Activated CD4-positive, alpha-beta T cell treated with anti-CD3 and anti-CD28 coated beads for 36 hours (primary cell): ENCODE results near the gene EOGT. TPM values are rescaled to one million over a fixed set of nuclear protein-coding genes. Genes with fewer than 3 reads are reported as not detected.

Source experiments
- ATAC-seq: fragments of 200-7000 bp; cut with Tn5 transposase; one replicate; pipeline ENCODE4 v1.10.0; 2021; ENCODE audit warnings: mild to moderate bottlenecking, moderate library complexity
- CTCF ChIA-PET: fragments of 350-600 bp; sonication (Branson Sonifier 250); formaldehyde crosslinking; loops from one replicate; lab custom pipeline; 2021; ENCODE audit warnings: antibody characterized with exemption; lab: Charles Lee
- POLR2A ChIA-PET: fragments of 350-600 bp; sonication (Branson Sonifier 250); formaldehyde crosslinking; loops from one replicate; lab custom pipeline; 2021; ENCODE audit warnings: antibody characterized with exemption, inconsistent platforms; lab: Charles Lee
- DNase-seq: peaks from one replicate; pipeline ENCODE4 v3.0.0-alpha.2; 2020
- H3K27ac Mint-ChIP-seq: one replicate; pipeline ENCODE4 v1.8.0; 2021; ENCODE audit warnings: mixed read lengths
- H3K27me3 Mint-ChIP-seq: one replicate; pipeline ENCODE4 v1.8.0; 2021; ENCODE audit warnings: mixed read lengths
- H3K36me3 Mint-ChIP-seq: one replicate; pipeline ENCODE4 v1.8.0; 2021; ENCODE audit warnings: low read depth, mixed read lengths
- H3K4me1 Mint-ChIP-seq: one replicate; pipeline ENCODE4 v1.8.0; 2021; ENCODE audit warnings: mixed read lengths
- H3K4me3 Mint-ChIP-seq: one replicate; pipeline ENCODE4 v1.8.0; 2021; ENCODE audit warnings: mild to moderate bottlenecking, moderate library complexity, mixed read lengths
- H3K9me3 Mint-ChIP-seq: one replicate; pipeline ENCODE4 v1.8.0; 2021; ENCODE audit warnings: low read depth, mixed read lengths
- intact Hi-C, 2 experiments: fragments of 100-400 bp; cut with DNase I in 1 of 2; cut with micrococcal nuclease in 1 of 2; formaldehyde crosslinking; loops; one replicate each; pipeline versions ENCODE4 v1.14.2 to v1.15.1; 2022 to 2024; cut with DNase I, micrococcal nuclease
- total RNA-seq, 2 experiments: library from RNA; stranded (reverse); gene quantifications; one replicate each; pipeline ENCODE4 v1.2.3, GENCODE V29; 2021

EOGT gene
- total RNA-seq, 2 experiments from 2014 or later = 6.0 to 8.4 TPM

DNA sequence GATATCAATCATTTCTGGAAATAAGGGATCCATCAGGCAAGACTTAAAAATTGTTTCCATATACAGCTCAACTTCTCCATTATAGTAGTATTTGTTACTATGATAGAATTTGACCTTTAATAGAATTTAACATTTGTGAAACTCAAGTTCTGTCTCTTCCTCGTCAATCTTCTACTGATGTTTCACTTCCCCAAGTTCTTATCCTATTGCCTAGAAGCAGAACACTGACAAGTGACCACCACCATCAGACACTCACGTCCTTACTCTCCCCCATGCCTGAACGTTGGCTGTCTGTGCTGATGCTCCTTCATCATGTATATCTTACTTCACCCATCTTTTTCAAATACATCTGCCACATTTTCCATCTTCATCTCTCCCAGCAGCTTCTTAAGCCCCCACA, 54.6 kb downstream of the EOGT start:
- no peaks in the 10 kb centered on the region for H3K9me3 Mint-ChIP-seq
- no peak overlapping the region for H3K4me3 Mint-ChIP-seq
- no peak for ATAC-seq
- no peak overlapping the region for H3K27ac Mint-ChIP-seq
- H3K4me1 Mint-ChIP-seq = no peaks in the 10 kb centered on the region
- intact Hi-C loops = no loop called here
- ChIA-PET POLR2A (no interaction called here), CTCF (no interaction called here)
- DNase-seq = no peak
- H3K27me3 Mint-ChIP-seq = peaks cover 29% of the 10 kb centered on the region
- H3K36me3 Mint-ChIP-seq = no peaks in the 10 kb centered on the region

DNA sequence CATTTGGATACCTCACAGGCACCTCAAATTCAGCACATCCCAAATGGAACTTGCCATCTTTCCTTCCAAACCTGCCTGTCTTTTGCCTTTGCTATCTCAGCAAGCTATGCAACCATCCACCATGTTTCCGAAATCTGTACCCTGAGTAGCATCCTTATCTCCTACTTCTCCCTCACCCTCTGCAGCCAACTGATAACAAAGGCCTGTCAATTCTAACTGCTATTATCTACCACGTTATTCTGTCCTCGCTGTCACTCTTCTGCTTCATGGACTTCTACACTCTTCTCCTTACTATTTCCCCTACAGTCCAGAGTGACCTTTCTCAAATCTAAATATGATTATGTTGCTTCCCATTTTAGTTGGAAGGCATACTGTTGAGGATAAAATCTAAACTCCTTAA, 55.6 kb downstream of the EOGT start:
- CTCF ChIA-PET = interaction anchor here (0.7 kb wide), 1 partner anchor 9 kb away, joined by 3 read pairs; no protein-coding TSS in a partner anchor
- no peak overlapping the region for H3K4me3 Mint-ChIP-seq
- DNase-seq (no peak), ATAC-seq (no peak)
- no peak overlapping the region for H3K27ac Mint-ChIP-seq
- no peaks in the 10 kb centered on the region for H3K9me3 Mint-ChIP-seq
- peaks cover 28% of the 10 kb centered on the region for H3K27me3 Mint-ChIP-seq
- no peaks in the 10 kb centered on the region for H3K36me3 Mint-ChIP-seq
- POLR2A ChIA-PET = no interaction called here
- intact Hi-C loops = no loop called here
- no peaks in the 10 kb centered on the region for H3K4me1 Mint-ChIP-seq

DNA sequence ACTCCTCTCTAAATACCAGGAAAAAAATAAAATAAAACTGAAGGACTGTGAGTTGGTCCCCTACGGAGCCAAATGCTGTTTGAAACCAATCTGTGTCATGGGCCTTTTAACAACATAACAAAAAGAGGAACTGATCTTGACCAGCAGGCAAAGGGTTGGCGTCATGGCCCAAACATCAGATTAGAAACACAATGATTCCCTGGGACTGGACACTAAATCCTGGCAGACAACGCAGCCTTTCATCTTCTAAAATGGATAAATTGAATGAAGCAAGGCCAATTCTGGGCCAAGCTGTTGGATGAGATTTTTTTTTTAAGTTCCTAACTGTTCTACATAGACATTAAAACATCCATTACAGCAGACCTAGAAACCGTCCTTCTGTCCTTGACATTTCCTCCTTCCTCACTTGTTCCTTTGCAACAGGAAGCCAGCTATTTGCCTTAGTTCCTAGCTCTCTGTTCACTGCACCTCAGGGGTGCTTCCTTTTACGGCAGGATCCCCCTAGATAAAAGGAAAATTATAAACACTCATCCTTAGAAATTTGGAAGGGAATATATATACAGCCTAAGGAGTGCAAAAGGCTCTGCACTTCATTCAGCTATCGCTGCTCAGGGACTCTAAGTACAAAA, 59.6 kb downstream of the EOGT start:
- Mint-ChIP-seq H3K36me3 (no peaks in the 10 kb centered on the region), H3K27ac (no peak overlapping the region), H3K4me1 (no peaks in the 10 kb centered on the region), H3K27me3 (peaks cover 18% of the 10 kb centered on the region), H3K4me3 (no peak overlapping the region), H3K9me3 (no peaks in the 10 kb centered on the region)
- ATAC-seq = no peak
- CTCF ChIA-PET = no interaction called here
- intact Hi-C loops = no loop called here
- no peak for DNase-seq
- POLR2A ChIA-PET = no interaction called here

DNA sequence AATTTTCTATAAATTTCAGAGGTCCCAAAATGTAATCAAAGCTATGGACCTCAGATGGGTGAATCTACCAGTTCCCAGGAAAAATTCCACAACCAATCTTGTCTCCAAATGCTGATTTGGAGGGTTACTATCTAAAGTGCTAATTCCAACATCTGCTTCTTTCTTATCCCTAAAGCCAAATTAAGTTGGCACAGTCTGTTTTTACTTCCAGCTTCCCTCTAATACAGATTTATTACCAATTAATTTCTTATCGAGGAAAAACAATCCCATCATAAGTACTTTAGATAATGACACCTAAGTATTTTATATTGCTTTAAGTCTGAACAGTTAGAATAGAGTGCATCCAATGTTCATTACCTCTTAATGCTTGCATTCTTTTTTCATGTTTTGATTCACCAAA, 68.3 kb downstream of the EOGT start:
- Mint-ChIP-seq H3K9me3 (no peaks in the 10 kb centered on the region), H3K36me3 (no peaks in the 10 kb centered on the region), H3K27ac (no peak overlapping the region), H3K4me3 (no peak overlapping the region), H3K27me3 (peaks cover 12% of the 10 kb centered on the region), H3K4me1 (no peaks in the 10 kb centered on the region)
- POLR2A ChIA-PET = no interaction called here
- CTCF ChIA-PET = no interaction called here
- intact Hi-C loops = no loop called here
- no peak for DNase-seq
- no peak for ATAC-seq

DNA sequence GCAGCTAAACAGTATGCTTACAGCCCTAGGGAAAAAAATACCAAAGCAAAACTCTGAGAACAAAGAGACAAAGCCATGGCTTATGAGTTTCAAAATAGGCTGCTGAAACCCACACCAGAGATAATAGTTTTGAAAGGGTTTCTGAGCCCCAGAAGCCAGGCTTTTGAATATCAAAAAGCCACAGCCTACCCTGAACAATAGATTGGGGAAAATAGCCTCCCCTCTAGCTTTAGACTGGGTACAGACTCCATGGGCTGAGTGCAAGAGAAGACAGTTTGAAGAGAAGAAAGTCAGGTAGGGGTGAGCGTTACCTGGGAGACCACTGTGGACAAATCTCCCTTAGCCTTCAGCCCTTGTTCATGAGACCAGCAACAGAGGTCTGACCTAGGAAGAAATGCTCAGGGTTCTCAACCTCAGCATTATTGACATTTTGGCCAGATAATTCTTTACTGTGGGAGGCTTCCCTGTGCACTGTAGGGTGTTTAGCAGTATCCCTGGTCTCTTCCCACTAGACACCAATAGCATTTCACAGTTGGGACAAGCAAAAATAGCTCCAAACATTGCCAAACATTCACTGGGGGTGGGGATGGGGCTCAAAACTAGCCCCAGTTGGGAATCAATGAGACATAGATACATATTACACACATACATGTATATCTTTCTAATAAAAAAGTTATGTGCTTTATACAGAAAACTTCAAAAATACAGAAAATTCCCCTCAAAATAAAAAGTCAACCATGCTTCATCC, 69.6 kb downstream of the EOGT start:
- DNase-seq (no peak), ATAC-seq (no peak)
- Mint-ChIP-seq H3K27me3 (peaks cover 15% of the 10 kb centered on the region), H3K4me1 (no peaks in the 10 kb centered on the region), H3K9me3 (no peaks in the 10 kb centered on the region), H3K36me3 (no peaks in the 10 kb centered on the region), H3K4me3 (no peak overlapping the region), H3K27ac (no peak overlapping the region)
- intact Hi-C loops = no loop called here
- POLR2A ChIA-PET = no interaction called here
- CTCF ChIA-PET = interaction anchor here (1.2 kb wide), 1 partner anchor 28 kb away, joined by 3 read pairs; no protein-coding TSS in a partner anchor

DNA sequence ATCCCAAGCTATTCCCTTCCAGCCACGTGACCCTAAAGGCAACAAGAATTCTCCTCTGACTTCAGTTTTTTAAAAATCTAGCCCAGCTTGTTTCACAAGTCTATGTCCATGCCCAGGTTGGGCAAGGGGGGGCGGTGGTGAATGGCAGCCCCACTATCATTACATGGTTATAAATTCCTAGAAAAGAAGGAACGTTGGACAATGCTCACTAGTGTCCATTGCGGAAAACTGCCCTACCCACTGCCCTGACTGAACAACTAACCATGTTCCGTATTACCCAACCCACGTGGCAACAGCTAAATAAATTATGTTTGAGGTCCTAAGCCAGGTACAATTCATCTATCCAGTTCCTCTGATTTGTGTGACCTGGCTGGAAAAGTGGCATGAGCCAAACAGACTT, 72.4 kb downstream of the EOGT start:
- Mint-ChIP-seq H3K36me3 (no peaks in the 10 kb centered on the region), H3K9me3 (no peaks in the 10 kb centered on the region), H3K4me3 (no peak overlapping the region), H3K4me1 (no peaks in the 10 kb centered on the region), H3K27ac (no peak overlapping the region), H3K27me3 (peaks cover 22% of the 10 kb centered on the region)
- CTCF ChIA-PET = interaction anchor here (0.7 to 1.2 kb wide), 2 partner anchors 11 to 24 kb away, joined by 3 read pairs; no protein-coding TSS in a partner anchor
- POLR2A ChIA-PET = no interaction called here
- intact Hi-C loops = no loop called here
- ATAC-seq (no peak), DNase-seq (no peak)

DNA sequence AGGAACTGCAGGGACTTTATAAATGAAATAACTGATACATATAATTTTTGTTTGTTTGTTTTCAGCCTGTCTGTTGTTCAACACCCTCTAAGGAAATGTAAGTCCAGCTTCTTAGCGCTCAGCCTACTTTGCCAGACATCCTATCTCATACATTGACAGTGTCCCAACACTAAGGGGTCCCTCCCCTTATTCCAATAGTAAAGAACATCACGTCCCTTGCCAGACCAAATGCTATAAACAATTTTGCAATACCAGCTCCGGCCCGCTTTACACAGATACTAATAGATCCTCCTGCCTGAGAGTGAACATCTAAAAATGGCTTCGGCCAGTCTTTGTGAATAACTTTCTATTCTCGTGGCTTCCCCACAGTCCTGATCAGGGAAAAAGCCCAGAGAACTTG, 76.6 kb downstream of the EOGT start:
- H3K4me3 Mint-ChIP-seq = no peak overlapping the region
- H3K27me3 Mint-ChIP-seq = peaks cover 48% of the 10 kb centered on the region
- no peak overlapping the region for H3K27ac Mint-ChIP-seq
- ChIA-PET CTCF (no interaction called here), POLR2A (no interaction called here)
- H3K4me1 Mint-ChIP-seq = peaks cover 4% of the 10 kb centered on the region
- ATAC-seq (no peak), DNase-seq (no peak)
- H3K9me3 Mint-ChIP-seq = no peaks in the 10 kb centered on the region
- intact Hi-C loops = no loop called here
- H3K36me3 Mint-ChIP-seq = no peaks in the 10 kb centered on the region

DNA sequence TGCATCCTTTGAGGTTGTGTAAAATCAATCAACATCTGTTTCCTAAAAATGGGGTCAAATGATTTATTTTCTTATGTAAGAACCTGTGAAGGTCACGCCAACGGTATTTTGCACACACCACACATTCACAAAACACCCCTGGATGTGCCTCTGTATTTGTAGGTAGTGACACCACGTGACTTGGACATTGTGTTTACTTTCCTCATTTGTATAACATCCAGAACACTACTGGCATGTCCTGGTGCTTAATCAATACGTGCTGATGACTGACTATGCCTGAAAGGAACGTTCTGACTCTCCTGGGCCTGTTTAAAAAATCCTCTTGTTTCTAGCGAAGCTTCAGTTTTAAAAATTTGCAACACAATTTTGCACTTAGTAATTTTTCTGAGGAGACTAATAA, 77.7 kb downstream of the EOGT start:
- Mint-ChIP-seq H3K9me3 (no peaks in the 10 kb centered on the region), H3K27ac (no peak overlapping the region), H3K27me3 (peaks cover 57% of the 10 kb centered on the region), H3K4me1 (peaks cover 12% of the 10 kb centered on the region), H3K4me3 (no peak overlapping the region), H3K36me3 (no peaks in the 10 kb centered on the region)
- DNase-seq (no peak), ATAC-seq (no peak)
- POLR2A ChIA-PET = no interaction called here
- CTCF ChIA-PET = no interaction called here
- intact Hi-C loops = no loop called here

DNA sequence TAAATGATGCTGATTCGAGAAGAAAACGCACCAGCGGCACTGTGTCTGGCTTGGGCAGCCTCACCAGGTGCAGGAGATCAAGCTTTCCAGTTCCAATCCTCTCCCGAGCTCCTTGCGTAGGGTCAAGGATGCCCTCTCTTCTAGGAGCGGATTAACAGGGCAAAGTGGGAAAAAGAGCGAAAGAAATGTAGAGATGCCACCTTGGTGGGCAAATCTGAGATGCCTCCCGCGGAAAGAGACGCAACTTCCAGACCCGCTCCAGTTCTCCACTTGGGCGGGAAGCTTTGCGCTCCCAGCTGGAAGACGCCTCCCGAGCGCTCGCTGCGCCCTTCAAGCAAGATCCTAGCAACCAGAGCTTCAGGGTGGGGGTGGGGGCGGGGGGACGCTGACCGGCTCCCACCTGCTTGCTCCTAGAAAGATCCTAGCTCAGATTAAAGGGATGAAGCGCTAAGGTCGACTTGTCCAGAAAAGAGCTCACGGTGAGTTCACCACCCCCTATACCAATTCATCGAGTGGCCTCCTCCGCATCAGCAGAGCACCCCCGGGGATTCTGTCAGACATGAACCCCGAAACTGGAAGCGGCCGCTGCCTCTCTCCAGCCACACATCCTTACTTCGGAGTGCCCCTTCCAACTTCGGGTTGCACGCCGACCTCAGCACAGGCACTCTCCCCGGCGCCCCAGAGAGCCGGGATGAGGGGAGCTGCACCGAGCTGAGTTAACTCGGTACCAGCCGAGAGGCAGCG, 81.9 kb downstream of the EOGT start:
- DNase-seq (no peak), ATAC-seq (no peak)
- CTCF ChIA-PET = interaction anchor here (1.0 to 1.3 kb wide), 2 partner anchors 36 to 162 kb away, joined by 3 read pairs; no protein-coding TSS in a partner anchor
- Mint-ChIP-seq H3K36me3 (no peaks in the 10 kb centered on the region), H3K27me3 (peaks cover 68% of the 10 kb centered on the region), H3K4me3 (peak overlapping the region; percentile 9), H3K9me3 (no peaks in the 10 kb centered on the region), H3K4me1 (peaks cover 12% of the 10 kb centered on the region), H3K27ac (no peak overlapping the region)
- intact Hi-C loops = no loop called here
- POLR2A ChIA-PET = no interaction called here
